ENCODE data around the gene ABCF2. TPM values are rescaled to one million over a fixed set of nuclear protein-coding genes. Genes with fewer than 3 reads are reported as not detected.

Gene ABCF2
- total RNA-seq, 1 experiment from 2014 or later: 63.7 TPM

GRCh38 chr7:151215396-151215795 lies 11.6 kb downstream of the ABCF2 start:
- BruUV-seq (replicated peaks): no TSS peak
- Histone ChIP-seq H3K27ac (ENCODE audit: low read depth, low read length) (no peak overlapping the region), H3K36me3 (ENCODE audit: control insufficient read depth in 1 of 2, insufficient read depth in 2 of 2, low read length in 2 of 2) (peaks cover 38 to 57% of the 10 kb centered on the region in 2 experiments; a peak in 3 of 4 replicates), H3K27me3 (ENCODE audit: insufficient read depth, low read length) (no peaks in the 10 kb centered on the region), H3K4me3 (replicated peaks in 1 of 2; ENCODE audit: low read depth in 1 of 2, low read length in 2 of 2) (no peak overlapping the region), H3K79me2 (ENCODE audit: insufficient read depth, low read length) (no peaks in the 10 kb centered on the region), H4K20me1 (ENCODE audit: insufficient read depth) (no peaks in the 10 kb centered on the region), H3K9ac (ENCODE audit: low read length) (no peak overlapping the region), H3K9me2 (ENCODE audit: insufficient read depth) (no peaks in the 10 kb centered on the region), H3K9me3 (ENCODE audit: control insufficient read depth in 1 of 2, insufficient read depth in 1 of 2, low read depth in 1 of 2, low read length in 2 of 2) (no peaks in the 10 kb centered on the region), H3K4me1 (ENCODE audit: control insufficient read depth in 1 of 2, insufficient read depth in 2 of 2, low read length in 2 of 2) (no peaks in the 10 kb centered on the region), H2AFZ (ENCODE audit: low read depth, low read length, poor library complexity, severe bottlenecking) (no peak overlapping the region), H3K4me2 (ENCODE audit: low read length) (no peak overlapping the region)
- ATAC-seq (no peak), DNase-seq (ENCODE audit: low read depth, low spot score) (no peak)
- ChIA-PET POLR2A (no interaction called here), CTCF (no interaction called here), RAD21 (ENCODE audit: low non-redundant PET in 1 of 2, low total read pairs in 2 of 2, uncharacterized antibody in 2 of 2, unreplicated experiment in 2 of 2) (no interaction called here)
- intact Hi-C loops (cut with micrococcal nuclease): no loop called here
- TF ChIP-seq ZNF274 (IDR thresholded peaks at IDR 0.05; ENCODE audit: low read depth, low read length) (no peak), RAD21 (IDR thresholded peaks at IDR 0.05; ENCODE audit: low read depth) (no peak), TCF7L2 (IDR thresholded peaks at IDR 0.05; ENCODE audit: borderline replicate concordance, extremely low read depth, insufficient read depth, insufficient read length) (no peak), EZH2 (IDR thresholded peaks at IDR 0.05) (no peak), JUND (IDR thresholded peaks at IDR 0.05) (no peak), SP1 (IDR thresholded peaks at IDR 0.05; ENCODE audit: low read depth) (no peak)
- TF ChIP-seq, protein P1, sequence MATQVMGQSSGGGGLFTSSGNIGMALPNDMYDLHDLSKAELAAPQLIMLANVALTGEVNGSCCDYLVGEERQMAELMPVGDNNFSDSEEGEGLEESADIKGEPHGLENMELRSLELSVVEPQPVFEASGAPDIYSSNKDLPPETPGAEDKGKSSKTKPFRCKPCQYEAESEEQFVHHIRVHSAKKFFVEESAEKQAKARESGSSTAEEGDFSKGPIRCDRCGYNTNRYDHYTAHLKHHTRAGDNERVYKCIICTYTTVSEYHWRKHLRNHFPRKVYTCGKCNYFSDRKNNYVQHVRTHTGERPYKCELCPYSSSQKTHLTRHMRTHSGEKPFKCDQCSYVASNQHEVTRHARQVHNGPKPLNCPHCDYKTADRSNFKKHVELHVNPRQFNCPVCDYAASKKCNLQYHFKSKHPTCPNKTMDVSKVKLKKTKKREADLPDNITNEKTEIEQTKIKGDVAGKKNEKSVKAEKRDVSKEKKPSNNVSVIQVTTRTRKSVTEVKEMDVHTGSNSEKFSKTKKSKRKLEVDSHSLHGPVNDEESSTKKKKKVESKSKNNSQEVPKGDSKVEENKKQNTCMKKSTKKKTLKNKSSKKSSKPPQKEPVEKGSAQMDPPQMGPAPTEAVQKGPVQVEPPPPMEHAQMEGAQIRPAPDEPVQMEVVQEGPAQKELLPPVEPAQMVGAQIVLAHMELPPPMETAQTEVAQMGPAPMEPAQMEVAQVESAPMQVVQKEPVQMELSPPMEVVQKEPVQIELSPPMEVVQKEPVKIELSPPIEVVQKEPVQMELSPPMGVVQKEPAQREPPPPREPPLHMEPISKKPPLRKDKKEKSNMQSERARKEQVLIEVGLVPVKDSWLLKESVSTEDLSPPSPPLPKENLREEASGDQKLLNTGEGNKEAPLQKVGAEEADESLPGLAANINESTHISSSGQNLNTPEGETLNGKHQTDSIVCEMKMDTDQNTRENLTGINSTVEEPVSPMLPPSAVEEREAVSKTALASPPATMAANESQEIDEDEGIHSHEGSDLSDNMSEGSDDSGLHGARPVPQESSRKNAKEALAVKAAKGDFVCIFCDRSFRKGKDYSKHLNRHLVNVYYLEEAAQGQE (IDR thresholded peaks at IDR 0.05; ENCODE audit: low read depth): no peak
